T47D (cell line): ENCODE measurements around the gene NRDC.

Experiments used
- DNase-seq, 2 experiments: peaks; one replicate each; pipeline versions ENCODE4 v3.0.0 to v3.0.0-alpha.2; 2011 to 2012; ENCODE audit warnings: low read depth in 1 of 2, low spot score in 1 of 2
- JUND ChIP-seq: IDR thresholded peaks from 2 replicates; pipeline ENCODE4 v1.6.1; 2012; ENCODE audit warnings: low read depth
- in situ Hi-C: cut with HindIII; loops from 2 replicates; pipeline ENCODE4 v1.10.0; 2016; ENCODE audit warnings: low sequenced_read_pairs, low pct_unique_long_range_greater_than_20kb

Gene NRDC

GRCh38 chr1:51878616-51879336 is at the start of gene NRDC:
Gene NRDC (minus strand): TSS chr1:51878727. CDS start chr1:51878615, 112 bp downstream.
- peak; percentile 77 to 100 for DNase-seq
- in situ Hi-C loops = no loop called here
- TF ChIP-seq JUND = no peak

GRCh38 chr1:51927029-51927428 is 48.5 kb upstream of the NRDC start:
- no peak for TF ChIP-seq JUND
- in situ Hi-C loops = no loop called here
- DNase-seq = no peak

DNA sequence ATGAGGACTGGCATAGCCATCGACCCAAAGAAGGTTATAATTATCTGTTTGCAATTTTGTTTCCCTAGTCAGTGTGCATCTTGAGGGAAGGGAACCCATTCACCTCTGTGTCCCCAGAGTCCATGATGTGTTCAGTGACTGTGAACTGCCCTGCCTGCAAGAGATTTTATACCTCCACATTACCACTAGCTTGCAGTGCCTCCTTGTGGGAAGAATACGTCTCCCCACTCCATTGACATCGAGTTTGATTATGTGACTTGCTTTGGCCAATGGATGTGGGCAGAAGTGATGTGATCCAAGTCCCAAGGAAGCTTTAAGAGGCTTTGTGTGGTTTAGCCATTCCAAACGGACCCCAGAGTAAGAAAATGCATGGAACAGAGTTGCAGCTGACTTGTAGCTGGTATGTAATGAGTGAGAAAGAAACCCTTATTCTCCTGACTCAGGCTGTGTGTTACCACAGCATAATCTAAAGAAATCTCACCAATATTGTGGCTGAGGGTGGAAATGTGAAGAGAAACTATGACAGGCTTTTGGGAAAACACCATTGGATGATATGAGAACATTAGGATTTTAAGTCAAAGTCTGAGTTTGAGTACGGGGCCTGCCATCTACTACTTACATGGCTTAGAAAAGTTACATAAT is 47.8 kb upstream of the NRDC start:
- no peak for TF ChIP-seq JUND
- in situ Hi-C loops = no loop called here
- DNase-seq = peak in 1 of 2 experiments; percentile 35

GRCh38 chr1:51924455-51924854 is 45.9 kb upstream of the NRDC start:
- TF ChIP-seq JUND = no peak
- in situ Hi-C loops = no loop called here
- DNase-seq = no peak

DNA sequence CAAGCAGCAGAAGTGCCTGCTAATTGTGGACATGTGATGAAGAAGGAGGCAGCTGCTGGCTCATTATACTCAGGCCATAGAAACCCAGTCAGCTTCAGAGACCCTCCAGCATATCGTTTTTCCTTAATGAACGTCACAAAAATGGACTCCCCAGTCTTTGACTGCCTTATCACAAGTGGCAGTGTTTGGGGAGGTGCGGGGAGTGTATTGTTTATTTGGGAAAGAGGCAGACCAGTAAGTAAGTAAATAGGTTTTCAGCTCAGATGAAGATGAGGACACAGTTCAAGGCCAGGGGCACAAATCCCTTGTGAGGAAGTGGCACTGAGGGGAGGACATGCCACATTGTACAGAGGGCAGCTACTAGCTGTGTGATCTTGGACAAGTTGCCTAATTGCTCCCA is 43.5 kb upstream of the NRDC start:
- in situ Hi-C loops = no loop called here
- TF ChIP-seq JUND = no peak
- DNase-seq = no peak

GRCh38 chr1:51920130-51920529 is 41.6 kb upstream of the NRDC start:
- in situ Hi-C loops = no loop called here
- TF ChIP-seq JUND = no peak
- no peak for DNase-seq

- DNase-seq = no peak
- in situ Hi-C loops = no loop called here
- TF ChIP-seq JUND = no peak
Measured at GRCh38 chr1:51919684-51920083, 41.2 kb upstream of the NRDC start.

GRCh38 chr1:51916587-51917405 is 38.3 kb upstream of the NRDC start:
- TF ChIP-seq JUND = no peak
- DNase-seq = peak in 1 of 2 experiments; percentile 4
- in situ Hi-C loops = no loop called here

GRCh38 chr1:51915951-51916350 is 37.4 kb upstream of the NRDC start:
- in situ Hi-C loops = no loop called here
- DNase-seq = no peak
- TF ChIP-seq JUND = no peak

DNA sequence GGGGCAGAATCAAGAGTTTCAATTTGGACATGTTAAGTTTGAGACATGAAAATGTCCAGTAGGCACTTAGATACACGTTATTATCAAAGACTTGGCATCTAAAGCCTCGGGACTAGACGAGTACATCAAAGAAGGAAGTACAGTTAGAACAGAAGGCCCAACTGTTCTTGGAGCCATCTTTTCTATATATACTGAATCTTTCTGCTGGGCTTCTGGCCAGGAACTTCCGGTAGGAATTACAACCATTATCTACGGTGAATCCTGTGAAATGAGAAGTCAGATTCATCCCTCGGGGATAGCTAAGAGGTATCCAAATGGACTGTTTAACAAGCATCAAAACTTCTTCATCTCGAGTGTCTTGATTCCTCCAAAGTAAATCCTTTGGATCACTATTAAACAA is 34.4 kb upstream of the NRDC start:
- DNase-seq = no peak
- TF ChIP-seq JUND = no peak
- in situ Hi-C loops = no loop called here

- TF ChIP-seq JUND = no peak
- no peak for DNase-seq
- in situ Hi-C loops = no loop called here
Measured at GRCh38 chr1:51910221-51911000, 31.9 kb upstream of the NRDC start.

DNA sequence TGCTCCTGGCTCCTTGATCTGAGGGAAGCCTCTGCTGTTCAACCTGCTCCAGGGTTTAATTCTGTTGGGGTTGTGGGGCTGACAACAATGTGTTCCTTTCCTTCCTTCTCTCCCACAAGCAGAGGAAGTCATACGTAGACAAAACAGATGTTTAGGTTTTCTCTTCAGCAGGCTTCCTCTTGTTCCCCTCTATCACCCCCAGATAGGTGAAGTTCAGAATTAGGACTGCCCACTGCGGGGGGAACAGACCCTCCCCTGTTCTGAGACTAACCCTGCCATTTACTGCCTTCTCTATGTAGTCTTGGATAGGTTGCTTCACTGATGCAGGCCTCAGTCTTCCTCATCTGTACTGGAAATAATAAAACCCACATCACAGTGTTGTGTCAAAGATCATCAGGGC is 30.0 kb upstream of the NRDC start:
- no peak for DNase-seq
- TF ChIP-seq JUND = no peak
- in situ Hi-C loops = no loop called here
